GM18873 (cell line): ENCODE results near the gene SPRR2D.
"Not testable (repeated sequence)": the region's sequence is repeated elsewhere in the genome, so short reads cannot be mapped to it uniquely, and the experiment has no call there.

Experiments
- ATAC-seq: cut with Tn5 transposase; IDR thresholded peaks from one replicate; pipeline ENCODE4 v1.9.1; 2021; ENCODE audit warnings: mild to moderate bottlenecking, moderate library complexity, moderate number of reproducible peaks; ENCODE audit not compliant: unreplicated experiment, low FRiP score

The SPRR2D gene

DNA sequence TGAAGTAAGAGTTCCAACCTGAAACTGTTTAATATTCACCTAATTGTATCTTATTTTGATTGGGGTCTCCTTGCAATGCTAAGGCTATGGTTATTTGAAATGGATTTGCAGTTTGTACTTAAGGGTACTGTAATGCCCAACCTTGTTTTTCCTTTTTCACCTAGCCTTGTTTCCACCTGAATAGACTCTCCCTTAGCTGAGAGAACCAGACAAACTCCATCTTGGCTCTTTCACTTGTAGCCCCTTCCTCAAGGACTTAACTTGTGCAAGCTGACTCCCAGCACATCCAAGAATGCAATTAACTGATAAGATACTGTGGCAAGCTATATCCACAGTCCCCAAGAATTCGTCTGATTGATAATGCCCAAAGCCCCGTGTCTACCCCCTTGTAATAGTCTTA is 19.1 kb downstream of the SPRR2D start:
- not testable (repeated sequence) for ATAC-seq

DNA sequence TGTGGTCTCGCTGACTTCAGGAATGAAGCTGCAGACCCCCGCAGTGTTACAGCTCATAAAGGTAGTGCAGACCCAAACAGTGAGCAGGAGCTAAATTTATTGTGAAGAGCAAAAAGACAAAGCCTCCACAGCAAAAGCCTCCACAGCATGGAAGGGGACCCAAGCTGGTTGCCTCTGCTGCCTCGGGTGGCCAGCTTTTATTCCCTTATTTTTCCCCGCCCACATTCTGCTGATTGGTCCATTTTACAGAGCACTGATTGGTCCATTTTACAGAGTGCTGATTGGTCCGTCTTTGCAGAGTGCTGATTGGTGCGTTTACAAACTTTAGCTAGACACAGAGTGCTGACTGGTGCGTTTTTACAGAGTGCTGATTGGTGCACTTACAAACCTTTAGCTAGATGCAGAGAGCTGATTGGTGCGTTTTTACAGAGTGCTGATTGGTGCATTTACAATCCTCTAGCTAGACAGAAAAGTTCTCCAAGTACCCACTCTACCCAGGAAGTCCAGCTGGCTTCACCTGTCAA is 29.6 kb downstream of the SPRR2D start:
- ATAC-seq: not testable (repeated sequence)

DNA sequence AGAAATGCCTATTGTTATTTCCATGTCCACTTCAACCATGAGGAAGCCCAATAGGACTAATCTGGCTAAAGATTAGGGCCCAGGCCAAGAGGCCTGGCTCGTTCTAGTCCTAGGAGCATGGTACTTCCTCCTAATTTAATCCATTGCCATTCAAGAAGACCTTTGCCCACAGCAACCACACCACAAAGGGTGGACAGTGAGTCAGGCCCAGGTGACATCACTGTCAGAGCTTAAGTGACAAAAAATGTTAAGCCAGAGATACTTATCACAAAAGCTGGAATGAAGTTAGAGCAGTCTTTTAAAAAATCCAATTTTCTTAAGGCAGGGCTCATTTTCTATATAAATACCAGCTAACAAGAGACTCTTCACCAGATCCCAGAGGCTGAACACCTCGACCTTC is 39.5 kb downstream of the SPRR2D start, which contains the start of gene SPRR3:
SPRR3 (plus strand) TSS at position 368 of the 400 bp plus-strand sequence. CDS start 1,272 bp downstream, outside the sequence.
- ATAC-seq: no peak

DNA sequence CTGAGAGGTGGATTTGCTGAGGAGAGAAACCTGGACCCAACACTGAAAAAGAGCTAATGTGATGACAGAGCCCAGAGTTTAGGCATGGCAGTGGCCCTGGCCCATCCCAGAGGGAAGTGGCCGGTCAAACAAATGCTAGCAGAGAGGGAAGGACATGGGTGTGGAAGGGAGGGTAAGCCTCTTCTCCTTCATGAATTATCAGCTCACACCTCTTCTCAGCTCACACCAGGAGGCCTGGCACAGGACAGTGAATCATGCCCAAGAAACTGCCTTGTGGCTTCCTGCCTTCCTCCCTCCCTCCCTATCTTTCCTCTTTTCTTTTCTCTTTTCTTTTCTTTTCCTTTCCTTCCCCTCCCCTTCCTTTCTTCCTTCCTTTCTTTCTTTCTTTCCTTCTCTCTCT is 40.6 kb downstream of the SPRR2D start:
- ATAC-seq: no peak

DNA sequence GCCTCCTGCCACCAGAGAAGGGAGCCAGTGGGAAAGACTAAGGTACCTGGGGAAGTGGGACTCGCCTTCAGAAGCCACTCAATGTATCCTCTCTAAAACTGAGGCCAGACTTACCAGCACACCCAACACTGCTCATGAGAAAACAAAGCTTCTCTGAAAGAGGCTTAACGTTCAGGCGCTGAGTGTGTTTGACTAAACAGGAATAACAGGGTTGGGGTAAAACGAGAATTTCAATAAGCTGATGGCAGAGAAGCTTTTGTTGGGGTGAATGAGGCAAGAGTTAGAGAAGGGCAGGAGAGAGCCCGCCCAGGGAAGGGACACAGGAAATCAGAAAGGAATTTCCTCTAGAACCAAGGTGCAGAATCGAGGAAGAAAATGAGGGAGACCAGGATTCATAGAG is 41.1 kb downstream of the SPRR2D start:
- no peak for ATAC-seq

DNA sequence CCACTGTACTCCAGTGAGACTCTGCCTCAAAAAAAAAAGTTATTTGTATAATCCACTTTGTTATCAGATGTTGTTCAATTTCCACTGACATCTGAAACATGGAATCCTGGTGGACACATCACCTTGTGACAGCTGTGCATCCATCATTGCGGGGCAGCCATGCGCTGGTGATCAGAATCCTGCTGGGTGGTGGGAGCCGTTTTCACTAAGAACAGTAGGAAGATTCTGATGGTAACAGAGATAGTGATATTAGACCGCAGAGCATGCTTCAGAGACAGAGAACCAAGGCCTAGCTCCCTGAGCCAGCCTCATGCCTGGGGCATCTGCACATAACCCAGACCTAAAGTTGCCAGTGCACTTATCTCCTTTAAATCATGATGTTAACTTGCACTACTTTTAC is 42.4 kb downstream of the SPRR2D start:
- no peak for ATAC-seq

DNA sequence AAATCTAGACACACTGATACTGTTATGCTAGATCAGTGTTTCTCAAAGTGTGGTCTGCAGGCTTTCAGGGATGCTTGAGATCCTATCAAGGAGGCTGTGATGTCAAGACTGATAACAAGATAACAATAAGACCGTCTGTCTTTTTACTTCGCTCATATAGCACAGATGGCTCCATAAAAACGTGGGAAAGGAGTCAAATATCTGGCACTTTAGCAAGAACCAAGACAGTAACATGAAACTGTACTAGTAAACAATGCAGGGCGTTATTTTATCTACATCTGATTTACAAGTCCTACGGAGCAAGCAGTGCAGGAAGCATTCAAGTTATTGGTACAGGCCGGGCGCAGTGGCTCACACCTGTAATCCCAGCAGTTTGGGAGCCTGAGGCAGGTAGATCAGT is 43.0 kb downstream of the SPRR2D start:
- no peak for ATAC-seq

DNA sequence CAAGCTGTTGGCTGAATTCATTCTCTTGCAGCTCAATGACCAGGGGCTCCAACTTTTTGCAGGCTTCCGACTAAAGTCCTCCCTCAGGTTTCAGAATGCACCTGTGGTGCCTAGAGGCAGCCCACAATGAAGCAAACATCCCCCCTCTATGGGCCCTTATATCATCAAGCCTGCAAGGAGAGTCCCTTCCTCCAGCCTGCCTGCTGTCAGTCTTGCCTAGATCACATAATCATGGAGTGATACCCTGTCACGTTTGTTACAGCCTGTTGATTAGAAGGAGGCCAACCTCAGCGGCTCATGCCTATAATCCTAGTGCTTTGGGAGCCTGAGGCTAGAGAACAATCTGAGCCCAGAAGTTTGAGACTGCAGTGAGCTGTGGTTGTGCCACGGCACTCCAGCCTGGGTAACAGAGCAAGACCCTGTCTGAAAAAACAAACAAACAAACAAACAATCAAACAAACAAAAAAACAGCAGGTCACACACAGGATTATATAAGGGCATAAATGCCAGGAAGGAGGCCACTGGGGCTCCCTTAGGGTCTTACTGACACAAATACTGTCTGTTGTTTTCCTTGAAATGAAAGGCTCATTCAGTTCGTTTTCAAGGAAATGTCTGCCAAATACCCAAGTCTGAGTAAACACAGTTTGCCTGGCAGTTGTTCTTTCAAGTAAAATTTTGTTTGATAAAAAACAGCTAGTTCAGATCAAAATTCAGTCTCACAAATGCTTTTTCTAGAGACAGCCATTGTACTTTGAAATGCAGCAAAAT is 44.1 kb downstream of the SPRR2D start:
- ATAC-seq: no peak

DNA sequence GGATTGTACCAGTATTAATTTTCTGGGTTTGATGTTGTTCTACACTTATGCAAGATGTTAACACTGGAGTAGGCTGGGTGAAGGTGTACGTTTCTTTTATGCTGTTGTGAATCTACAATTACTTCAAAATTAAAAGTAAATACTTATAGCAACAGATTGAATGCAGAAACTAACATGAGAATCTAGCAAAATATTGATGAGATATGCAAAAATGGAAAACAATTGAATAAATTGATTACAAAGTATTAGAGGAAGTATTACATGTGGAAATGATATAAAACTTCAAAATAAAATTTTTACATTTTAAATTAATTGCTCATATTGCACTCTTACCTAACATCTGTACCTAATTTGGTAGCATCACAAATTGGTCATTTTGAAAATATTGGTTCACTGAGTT is 45.1 kb downstream of the SPRR2D start:
- ATAC-seq: no peak

DNA sequence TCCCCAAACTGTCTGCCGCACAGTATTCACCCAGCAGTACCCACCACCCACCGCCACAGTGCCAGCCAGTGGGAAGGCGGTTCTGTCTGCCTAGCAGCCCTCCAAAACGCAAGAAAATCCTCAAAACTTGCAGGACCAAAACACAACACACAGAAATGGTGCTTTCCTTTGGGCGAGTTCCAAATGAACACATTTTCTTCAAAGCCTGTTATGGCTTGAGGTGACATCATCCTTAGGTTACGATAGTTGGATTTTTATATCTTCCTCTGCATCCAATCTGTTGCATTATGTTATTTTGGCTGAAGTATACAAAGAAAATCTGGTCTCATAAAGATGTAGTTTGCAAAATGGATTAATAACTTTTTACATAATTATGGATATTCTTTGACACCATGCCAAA is 47.7 kb downstream of the SPRR2D start:
- no peak for ATAC-seq
